WTC11 (cell line): ENCODE data around the gene NSUN4.

Experiments
- ATF1 ChIP-seq: sonication (generic); formaldehyde crosslinking; IDR thresholded peaks from 2 replicates; pipeline ENCODE4 v1.8.1; 2023; ENCODE audit warnings: mild to moderate bottlenecking, moderate library complexity, missing genetic modification reagents
- CREB1 ChIP-seq: sonication (generic); formaldehyde crosslinking; IDR thresholded peaks from 2 replicates; pipeline ENCODE4 v1.8.0; 2023; ENCODE audit warnings: mild to moderate bottlenecking, missing genetic modification reagents
- CTCF ChIP-seq: fragments of 200-600 bp; IDR thresholded peaks from 2 replicates; pipeline ENCODE4 v1.8.0; 2022; ENCODE audit warnings: antibody characterized with exemption
- GABPB1 ChIP-seq: sonication (generic); formaldehyde crosslinking; IDR thresholded peaks from 2 replicates; pipeline ENCODE4 v1.8.1; 2023; ENCODE audit warnings: mild to moderate bottlenecking, missing genetic modification reagents
- HMGA2 ChIP-seq: fragments of 250-450 bp; sonication (Bioruptor Pico); IDR thresholded peaks from 2 replicates; pipeline ENCODE4 v1.4.0; 2021; ENCODE audit warnings: mild to moderate bottlenecking, moderate library complexity
- IRF2 ChIP-seq: sonication (generic); formaldehyde crosslinking; IDR thresholded peaks from 2 replicates; pipeline ENCODE4 v1.8.0; 2022; ENCODE audit warnings: low read depth, missing genetic modification reagents, borderline replicate concordance
- ZBTB21 ChIP-seq: sonication (generic); formaldehyde crosslinking; IDR thresholded peaks from 2 replicates; pipeline ENCODE4 v1.8.1; 2023; ENCODE audit warnings: mild to moderate bottlenecking, missing genetic modification reagents, borderline replicate concordance
- ZNF219 ChIP-seq: sonication (generic); formaldehyde crosslinking; IDR thresholded peaks from 2 replicates; pipeline ENCODE4 v1.8.0; 2023; ENCODE audit warnings: missing genetic modification reagents, mild to moderate bottlenecking, borderline replicate concordance
- ZNF423 ChIP-seq: fragments of 250-450 bp; sonication (Bioruptor Pico); IDR thresholded peaks from 2 replicates; pipeline ENCODE4 v2.1.2; 2022; ENCODE audit warnings: mild to moderate bottlenecking, moderate library complexity
- TF ChIP-seq, protein P1 (sequence below): sonication (generic); formaldehyde crosslinking; IDR thresholded peaks from 2 replicates; pipeline ENCODE4 v1.8.0; 2022; ENCODE audit warnings: mild to moderate bottlenecking, missing genetic modification reagents
- TF ChIP-seq, protein P2 (sequence below): sonication (generic); formaldehyde crosslinking; IDR thresholded peaks from 2 replicates; pipeline ENCODE4 v1.8.1; 2022; ENCODE audit warnings: mild to moderate bottlenecking, missing genetic modification reagents, moderate library complexity, borderline replicate concordance
- TF ChIP-seq, protein P3 (sequence below): sonication (generic); formaldehyde crosslinking; IDR thresholded peaks from 2 replicates; pipeline ENCODE4 v1.8.0; 2022; ENCODE audit warnings: mild to moderate bottlenecking, missing genetic modification reagents

- TF ChIP-seq GABPB1 (CRISPR knock-in tag), result no peak
- TF ChIP-seq ATF1 (CRISPR knock-in tag), result no peak
- no peak for TF ChIP-seq ZNF219 (CRISPR knock-in tag)
- no peak for TF ChIP-seq CTCF
- TF ChIP-seq, protein P1, sequence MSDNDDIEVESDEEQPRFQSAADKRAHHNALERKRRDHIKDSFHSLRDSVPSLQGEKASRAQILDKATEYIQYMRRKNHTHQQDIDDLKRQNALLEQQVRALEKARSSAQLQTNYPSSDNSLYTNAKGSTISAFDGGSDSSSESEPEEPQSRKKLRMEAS (CRISPR knock-in tag), result no peak
- TF ChIP-seq ZNF423 (CRISPR knock-in tag), result no peak
- TF ChIP-seq, protein P2, sequence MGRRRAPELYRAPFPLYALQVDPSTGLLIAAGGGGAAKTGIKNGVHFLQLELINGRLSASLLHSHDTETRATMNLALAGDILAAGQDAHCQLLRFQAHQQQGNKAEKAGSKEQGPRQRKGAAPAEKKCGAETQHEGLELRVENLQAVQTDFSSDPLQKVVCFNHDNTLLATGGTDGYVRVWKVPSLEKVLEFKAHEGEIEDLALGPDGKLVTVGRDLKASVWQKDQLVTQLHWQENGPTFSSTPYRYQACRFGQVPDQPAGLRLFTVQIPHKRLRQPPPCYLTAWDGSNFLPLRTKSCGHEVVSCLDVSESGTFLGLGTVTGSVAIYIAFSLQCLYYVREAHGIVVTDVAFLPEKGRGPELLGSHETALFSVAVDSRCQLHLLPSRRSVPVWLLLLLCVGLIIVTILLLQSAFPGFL (CRISPR knock-in tag), result no peak
- no peak for TF ChIP-seq HMGA2
- TF ChIP-seq IRF2, result no peak
- no peak for TF ChIP-seq CREB1 (CRISPR knock-in tag)
- no peak for TF ChIP-seq ZBTB21 (CRISPR knock-in tag)
- TF ChIP-seq, protein P3, sequence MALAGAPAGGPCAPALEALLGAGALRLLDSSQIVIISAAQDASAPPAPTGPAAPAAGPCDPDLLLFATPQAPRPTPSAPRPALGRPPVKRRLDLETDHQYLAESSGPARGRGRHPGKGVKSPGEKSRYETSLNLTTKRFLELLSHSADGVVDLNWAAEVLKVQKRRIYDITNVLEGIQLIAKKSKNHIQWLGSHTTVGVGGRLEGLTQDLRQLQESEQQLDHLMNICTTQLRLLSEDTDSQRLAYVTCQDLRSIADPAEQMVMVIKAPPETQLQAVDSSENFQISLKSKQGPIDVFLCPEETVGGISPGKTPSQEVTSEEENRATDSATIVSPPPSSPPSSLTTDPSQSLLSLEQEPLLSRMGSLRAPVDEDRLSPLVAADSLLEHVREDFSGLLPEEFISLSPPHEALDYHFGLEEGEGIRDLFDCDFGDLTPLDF (CRISPR knock-in tag), result no peak
These were observed 58.7 kb downstream of the NSUN4 start for GRCh38 chr1:46399307-46399706.
